Measurements from ENCODE around the gene PATE1.

Gene PATE1

DNA sequence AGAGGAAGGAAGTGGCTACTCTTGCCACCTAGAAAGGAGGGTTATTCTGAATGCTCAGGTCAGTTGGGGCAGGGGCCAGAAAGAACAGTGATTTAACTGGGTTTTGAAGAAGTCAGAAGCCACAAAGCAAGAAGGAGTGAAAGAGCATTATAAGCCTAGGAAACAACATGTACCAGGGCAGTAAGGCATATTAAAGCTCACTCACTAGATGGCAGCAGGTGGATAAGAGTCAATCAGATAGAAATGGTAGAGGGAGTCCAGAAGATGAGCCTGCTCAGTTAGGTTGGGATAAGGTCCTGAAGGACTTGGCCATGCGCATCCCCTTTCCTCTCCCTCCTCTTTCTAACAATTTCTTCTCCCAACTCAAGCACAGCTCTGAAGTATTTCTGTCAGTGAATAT lies 22.0 kb upstream of the PATE1 start:
- H3K4me3 ChIP-seq (ENCODE audit: low read depth, low read length), result no peak overlapping the region
- H3K4me1 ChIP-seq, result no peaks in the 10 kb centered on the region
- H3K27ac ChIP-seq, result no peak overlapping the region
- H2AFZ ChIP-seq, result no peak overlapping the region
- H3K79me2 ChIP-seq, result no peaks in the 10 kb centered on the region
- H3K4me2 ChIP-seq (ENCODE audit: low read length), result no peak overlapping the region
- no peaks in the 10 kb centered on the region for H3K27me3 ChIP-seq (ENCODE audit: control insufficient read depth, insufficient read depth, low read length)
- H3K9me3 ChIP-seq (ENCODE audit: control insufficient read depth, low read length), result no peaks in the 10 kb centered on the region
- TF ChIP-seq, protein P1, sequence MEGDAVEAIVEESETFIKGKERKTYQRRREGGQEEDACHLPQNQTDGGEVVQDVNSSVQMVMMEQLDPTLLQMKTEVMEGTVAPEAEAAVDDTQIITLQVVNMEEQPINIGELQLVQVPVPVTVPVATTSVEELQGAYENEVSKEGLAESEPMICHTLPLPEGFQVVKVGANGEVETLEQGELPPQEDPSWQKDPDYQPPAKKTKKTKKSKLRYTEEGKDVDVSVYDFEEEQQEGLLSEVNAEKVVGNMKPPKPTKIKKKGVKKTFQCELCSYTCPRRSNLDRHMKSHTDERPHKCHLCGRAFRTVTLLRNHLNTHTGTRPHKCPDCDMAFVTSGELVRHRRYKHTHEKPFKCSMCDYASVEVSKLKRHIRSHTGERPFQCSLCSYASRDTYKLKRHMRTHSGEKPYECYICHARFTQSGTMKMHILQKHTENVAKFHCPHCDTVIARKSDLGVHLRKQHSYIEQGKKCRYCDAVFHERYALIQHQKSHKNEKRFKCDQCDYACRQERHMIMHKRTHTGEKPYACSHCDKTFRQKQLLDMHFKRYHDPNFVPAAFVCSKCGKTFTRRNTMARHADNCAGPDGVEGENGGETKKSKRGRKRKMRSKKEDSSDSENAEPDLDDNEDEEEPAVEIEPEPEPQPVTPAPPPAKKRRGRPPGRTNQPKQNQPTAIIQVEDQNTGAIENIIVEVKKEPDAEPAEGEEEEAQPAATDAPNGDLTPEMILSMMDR (IDR thresholded peaks at IDR 0.05), result no peak
- no peaks in the 10 kb centered on the region for H3K36me3 ChIP-seq (ENCODE audit: control insufficient read depth, insufficient read depth, low read length)
- H3K9ac ChIP-seq, result no peak overlapping the region

DNA sequence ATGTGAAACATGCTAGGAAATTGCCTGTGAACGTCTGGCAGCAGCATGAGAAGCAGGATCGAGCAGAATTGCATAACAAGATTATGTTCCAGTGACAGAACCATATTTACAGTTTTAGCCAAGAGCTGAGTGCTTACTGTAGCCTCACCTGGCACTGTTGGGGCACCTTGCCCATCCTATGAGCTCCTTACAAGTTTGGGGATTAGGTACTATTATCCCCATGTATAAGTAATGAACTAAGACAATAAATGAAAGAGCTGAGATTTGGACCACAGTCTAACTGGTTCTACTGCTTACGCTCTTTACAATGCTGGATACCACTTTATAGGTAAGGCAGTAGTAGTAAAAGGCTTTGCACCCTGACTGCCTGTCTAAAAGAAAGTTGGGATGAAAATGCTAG lies 17.1 kb upstream of the PATE1 start:
- Histone ChIP-seq H3K36me3 (ENCODE audit: control insufficient read depth, insufficient read depth, low read length) (no peaks in the 10 kb centered on the region), H2AFZ (no peak overlapping the region), H3K9ac (no peak overlapping the region), H3K4me2 (ENCODE audit: low read length) (no peak overlapping the region), H3K4me3 (ENCODE audit: low read depth, low read length) (no peak overlapping the region), H3K27ac (no peak overlapping the region), H3K79me2 (no peaks in the 10 kb centered on the region), H3K27me3 (ENCODE audit: control insufficient read depth, insufficient read depth, low read length) (no peaks in the 10 kb centered on the region), H3K4me1 (no peaks in the 10 kb centered on the region), H3K9me3 (ENCODE audit: control insufficient read depth, low read length) (no peaks in the 10 kb centered on the region)
- TF ChIP-seq, protein P1 (IDR thresholded peaks at IDR 0.05), result no peak

DNA sequence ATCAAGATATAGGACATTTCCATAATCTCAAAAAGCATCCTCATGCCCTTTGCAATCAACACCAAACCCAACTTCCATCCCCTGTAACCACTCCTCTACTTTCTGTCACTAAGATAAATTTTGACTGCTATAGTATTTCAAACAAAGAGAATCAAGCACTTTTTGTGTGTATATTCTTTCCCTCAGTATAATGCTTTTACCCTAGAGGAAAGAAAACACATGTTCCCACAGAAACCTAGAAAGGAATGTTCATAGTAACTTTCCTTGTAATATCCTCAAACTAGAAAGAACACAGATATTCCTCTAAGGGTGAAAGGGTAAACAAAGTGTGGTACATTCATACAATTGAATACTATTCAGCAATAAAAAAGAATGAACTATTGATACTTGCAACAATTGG lies 5.5 kb upstream of the PATE1 start:
- Histone ChIP-seq H3K79me2 (no peaks in the 10 kb centered on the region), H3K4me3 (ENCODE audit: low read depth, low read length) (no peak overlapping the region), H3K4me1 (no peaks in the 10 kb centered on the region), H3K4me2 (ENCODE audit: low read length) (no peak overlapping the region), H3K9me3 (ENCODE audit: control insufficient read depth, low read length) (no peaks in the 10 kb centered on the region), H3K36me3 (ENCODE audit: control insufficient read depth, insufficient read depth, low read length) (no peaks in the 10 kb centered on the region), H2AFZ (no peak overlapping the region), H3K27me3 (ENCODE audit: control insufficient read depth, insufficient read depth, low read length) (no peaks in the 10 kb centered on the region), H3K27ac (no peak overlapping the region), H3K9ac (no peak overlapping the region)
- TF ChIP-seq, protein P1 (IDR thresholded peaks at IDR 0.05), result no peak

DNA sequence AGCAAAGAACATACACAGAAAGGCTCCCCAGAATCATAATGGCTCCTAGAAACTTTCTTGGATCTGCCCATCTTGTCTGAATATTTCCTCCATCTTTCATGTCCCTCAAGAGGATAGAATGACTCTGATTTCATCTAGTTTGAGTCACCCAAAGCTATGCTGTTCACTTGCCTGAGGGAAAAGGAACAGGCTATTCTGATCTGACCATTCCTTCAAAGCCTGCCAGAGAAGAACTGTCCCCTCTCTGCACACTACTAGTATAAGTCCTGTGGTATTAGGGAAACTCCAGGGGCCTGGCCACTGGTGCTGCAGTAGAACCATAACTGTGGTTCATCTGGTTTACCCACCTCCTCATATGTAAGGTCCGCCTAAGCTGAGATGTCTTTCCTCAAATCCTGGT lies 2.4 kb upstream of the PATE1 start:
- Histone ChIP-seq H2AFZ (no peak overlapping the region), H3K4me1 (no peaks in the 10 kb centered on the region), H3K27ac (no peak overlapping the region), H3K79me2 (no peaks in the 10 kb centered on the region), H3K9ac (no peak overlapping the region), H3K9me3 (ENCODE audit: control insufficient read depth, low read length) (no peaks in the 10 kb centered on the region), H3K36me3 (ENCODE audit: control insufficient read depth, insufficient read depth, low read length) (no peaks in the 10 kb centered on the region), H3K4me3 (ENCODE audit: low read depth, low read length) (no peak overlapping the region), H3K4me2 (ENCODE audit: low read length) (no peak overlapping the region), H3K27me3 (ENCODE audit: control insufficient read depth, insufficient read depth, low read length) (no peaks in the 10 kb centered on the region)
- TF ChIP-seq, protein P1 (IDR thresholded peaks at IDR 0.05), result no peak

DNA sequence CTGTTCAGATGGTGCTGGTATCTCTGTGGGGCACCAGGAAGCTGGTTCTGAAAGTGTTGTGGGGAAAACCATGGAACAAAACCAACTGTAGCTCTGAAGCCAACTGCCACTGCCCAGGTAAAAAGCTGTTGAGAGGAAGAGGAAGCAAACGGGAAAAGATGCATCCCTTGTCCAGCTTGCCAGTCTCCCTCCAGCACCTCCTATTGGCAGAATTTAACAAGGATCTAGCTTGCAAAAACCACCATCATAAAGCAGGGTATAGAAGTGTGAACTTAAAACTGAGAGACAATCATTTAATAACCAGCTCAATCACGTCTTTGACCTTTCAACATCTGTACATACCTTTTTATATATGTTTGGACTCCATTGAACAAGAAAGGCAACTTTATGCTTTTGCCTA lies 4.5 kb downstream of the PATE1 start:
- H3K27ac ChIP-seq, result no peak overlapping the region
- no peak overlapping the region for H3K4me2 ChIP-seq (ENCODE audit: low read length)
- H3K27me3 ChIP-seq (ENCODE audit: control insufficient read depth, insufficient read depth, low read length), result no peaks in the 10 kb centered on the region

More for the DNA sequence above, 4.5 kb downstream of the PATE1 start:
- Histone ChIP-seq H3K9ac (no peak overlapping the region), H3K79me2 (no peaks in the 10 kb centered on the region), H3K36me3 (ENCODE audit: control insufficient read depth, insufficient read depth, low read length) (no peaks in the 10 kb centered on the region), H3K4me3 (ENCODE audit: low read depth, low read length) (no peak overlapping the region), H2AFZ (no peak overlapping the region), H3K9me3 (ENCODE audit: control insufficient read depth, low read length) (no peaks in the 10 kb centered on the region), H3K4me1 (no peaks in the 10 kb centered on the region)
- TF ChIP-seq, protein P1 (IDR thresholded peaks at IDR 0.05), result no peak
